OCI-LY1 (cell line): ENCODE data around the gene SDHA.
"Not testable (repeated sequence)": the region's sequence is repeated elsewhere in the genome, so short reads cannot be mapped to it uniquely, and the experiment has no call there.

ENCODE experiments used
- H2AFZ ChIP-seq: fragments of 200-600 bp; sonication (generic), shearing (Covaris generic); 2 replicates; pipeline ENCODE4 v1.6.0; 2014; ENCODE audit warnings: antibody characterized with exemption, mild to moderate bottlenecking, low read length
- H3F3A ChIP-seq: fragments of 200-600 bp; sonication (generic), shearing (Covaris generic); 2 replicates; pipeline ENCODE4 v1.6.0; 2014; ENCODE audit warnings: mild to moderate bottlenecking, antibody characterized with exemption, low read length, moderate library complexity; ENCODE audit not compliant: insufficient read depth
- H3K27ac ChIP-seq: fragments of 200-600 bp; sonication (generic); 2 replicates; pipeline ENCODE4 v1.5.1; 2014; ENCODE audit warnings: low read length, mixed run types, mild to moderate bottlenecking, low read depth; ENCODE audit not compliant: poor library complexity, severe bottlenecking
- H3K27me3 ChIP-seq: fragments of 200-600 bp; sonication (generic); 2 replicates; pipeline ENCODE4 v1.6.0; 2014; ENCODE audit warnings: antibody characterized with exemption, mild to moderate bottlenecking, low read length, moderate library complexity; ENCODE audit not compliant: insufficient read depth
- H3K36me3 ChIP-seq: fragments of 200-600 bp; sonication (generic); 2 replicates; pipeline ENCODE4 v1.6.1; 2014; ENCODE audit warnings: mild to moderate bottlenecking, antibody characterized with exemption, low read length, moderate library complexity, mixed read lengths; ENCODE audit not compliant: insufficient read depth
- H3K4me1 ChIP-seq: fragments of 200-600 bp; sonication (generic); 2 replicates; pipeline ENCODE4 v1.5.1; 2014; ENCODE audit warnings: mild to moderate bottlenecking, low read length, moderate library complexity; ENCODE audit not compliant: insufficient read depth, severe bottlenecking
- H3K4me2 ChIP-seq: fragments of 200-600 bp; sonication (generic), shearing (Covaris generic); 2 replicates; pipeline ENCODE4 v1.6.1; 2014; ENCODE audit warnings: low read length
- H3K4me3 ChIP-seq: fragments of 200-600 bp; sonication (generic); 2 replicates; pipeline ENCODE4 v1.5.1; 2014; ENCODE audit warnings: low read length, low read depth, mild to moderate bottlenecking, mixed read lengths; ENCODE audit not compliant: poor library complexity, severe bottlenecking
- H3K79me2 ChIP-seq: fragments of 200-600 bp; shearing (Covaris generic); 2 replicates; pipeline ENCODE4 v1.6.1; 2016; ENCODE audit warnings: mixed run types, low read length, mixed read lengths; ENCODE audit not compliant: insufficient read depth
- H3K9ac ChIP-seq: fragments of 200-600 bp; sonication (generic), shearing (Covaris generic); 2 replicates; pipeline ENCODE4 v1.6.1; 2014; ENCODE audit warnings: mild to moderate bottlenecking, low read length, mixed read lengths
- H3K9me2 ChIP-seq: fragments of 200-600 bp; sonication (generic), shearing (Covaris generic); 2 replicates; pipeline ENCODE4 v1.6.1; 2014; ENCODE audit warnings: low read depth, mild to moderate bottlenecking, low read length, mixed read lengths
- H3K9me3 ChIP-seq: fragments of 200-600 bp; shearing (Covaris generic); 2 replicates; pipeline ENCODE4 v1.6.1; 2014; ENCODE audit warnings: low read length, mixed read lengths
- H4K20me1 ChIP-seq: fragments of 200-600 bp; sonication (generic), shearing (Covaris generic); 2 replicates; pipeline ENCODE4 v1.6.0; 2016; ENCODE audit warnings: mild to moderate bottlenecking, low read length; ENCODE audit not compliant: insufficient read depth
- CTCF ChIP-seq: fragments of 200-600 bp; sonication (generic), shearing (Covaris generic); IDR thresholded peaks from 2 replicates; pipeline ENCODE4 v1.5.1; 2017; ENCODE audit warnings: mild to moderate bottlenecking, antibody characterized with exemption, low read length, moderate library complexity, mixed read lengths
- EZH2 ChIP-seq: fragments of 200-600 bp; sonication (generic), shearing (Covaris generic); IDR thresholded peaks from 2 replicates; pipeline ENCODE4 v1.8.0; 2017; ENCODE audit warnings: borderline replicate concordance, mixed run types, mild to moderate bottlenecking, antibody characterized with exemption, low read length, moderate library complexity, mixed read lengths

Gene SDHA

GRCh38 chr5:273091-273490, 55.0 kb downstream of the SDHA start:
- Histone ChIP-seq H3K4me3 (peak overlapping the region; percentile 69), H3K36me3 (peaks cover 32% of the 10 kb centered on the region; the same call in 1 of the 2 replicates), H3K4me1 (peaks cover 31% of the 10 kb centered on the region), H3K4me2 (peak overlapping the region; percentile 37), H3K79me2 (peaks cover 35% of the 10 kb centered on the region)
- H3K27ac ChIP-seq, H3K9me2 ChIP-seq, H4K20me1 ChIP-seq, H3K9me3 ChIP-seq, H2AFZ ChIP-seq, H3F3A ChIP-seq, H3K27me3 ChIP-seq, H3K9ac ChIP-seq: not testable (repeated sequence)

GRCh38 chr5:273491-273890, 55.4 kb downstream of the SDHA start:
- H3F3A ChIP-seq, H3K27me3 ChIP-seq, H3K9me2 ChIP-seq, H3K27ac ChIP-seq, H3K9ac ChIP-seq, H2AFZ ChIP-seq, H3K9me3 ChIP-seq, H4K20me1 ChIP-seq: not testable (repeated sequence)
- Histone ChIP-seq H3K4me3 (peak overlapping the region; percentile 69), H3K79me2 (peaks cover 35% of the 10 kb centered on the region), H3K4me2 (peak overlapping the region; percentile 22), H3K36me3 (peaks cover 32% of the 10 kb centered on the region; the same call in 1 of the 2 replicates), H3K4me1 (peaks cover 31% of the 10 kb centered on the region)

GRCh38 chr5:274346-274745, 56.2 kb downstream of the SDHA start:
- H3K9me3 ChIP-seq, H3K4me2 ChIP-seq, H3F3A ChIP-seq, H3K4me3 ChIP-seq, H3K9me2 ChIP-seq, H3K9ac ChIP-seq, H3K27me3 ChIP-seq, H2AFZ ChIP-seq, H4K20me1 ChIP-seq, H3K27ac ChIP-seq: not testable (repeated sequence)
- peaks cover 35% of the 10 kb centered on the region for H3K79me2 ChIP-seq
- peaks cover 32% of the 10 kb centered on the region; the same call in 1 of the 2 replicates for H3K36me3 ChIP-seq
- peaks cover 31% of the 10 kb centered on the region for H3K4me1 ChIP-seq

- no peaks in the 10 kb centered on the region for H3K27me3 ChIP-seq
- H3K9me3 ChIP-seq: no peaks in the 10 kb centered on the region
- peaks cover 37% of the 10 kb centered on the region for H3K79me2 ChIP-seq
- H3K9ac ChIP-seq: no peak overlapping the region
- no peak overlapping the region for H3K27ac ChIP-seq
- peaks cover 37% of the 10 kb centered on the region for H3K36me3 ChIP-seq
- peaks cover 9% of the 10 kb centered on the region for H3K4me1 ChIP-seq
- no peak overlapping the region for H3K4me3 ChIP-seq
- H2AFZ ChIP-seq: no peak overlapping the region
- no peak overlapping the region for H3K4me2 ChIP-seq
- H3K9me2 ChIP-seq: no peaks in the 10 kb centered on the region
- no peaks in the 10 kb centered on the region for H3F3A ChIP-seq
- TF ChIP-seq CTCF: no peak
- no peak for TF ChIP-seq EZH2
- no peaks in the 10 kb centered on the region for H4K20me1 ChIP-seq
Measured at GRCh38 chr5:278646-279045, 60.5 kb downstream of the SDHA start.

- peaks cover 37% of the 10 kb centered on the region for H3K36me3 ChIP-seq
Measured at GRCh38 chr5:279051-279665, 61.0 kb downstream of the SDHA start.

More at GRCh38 chr5:279051-279665, 61.0 kb downstream of the SDHA start:
- not testable (repeated sequence) for H2AFZ ChIP-seq, H3F3A ChIP-seq, H3K9me2 ChIP-seq, H3K9ac ChIP-seq, H3K4me2 ChIP-seq, H3K4me3 ChIP-seq, H4K20me1 ChIP-seq, H3K27ac ChIP-seq, H3K9me3 ChIP-seq, H3K27me3 ChIP-seq, H3K4me1 ChIP-seq
- peaks cover 37% of the 10 kb centered on the region for H3K79me2 ChIP-seq
